HL-60 (cell line): ENCODE measurements around the gene COQ5.

Experiments used
- POLR2AphosphoS5 ChIP-seq: IDR thresholded peaks from 2 replicates; pipeline ENCODE4 v1.6.1; 2012; ENCODE audit warnings: low read depth
- SPI1 ChIP-seq: IDR thresholded peaks from 2 replicates; pipeline ENCODE4 v1.6.1; 2012; ENCODE audit warnings: low read depth, mild to moderate bottlenecking, borderline replicate concordance
- TF ChIP-seq, protein P1 (sequence below): IDR thresholded peaks from one replicate; pipeline ENCODE4 v1.5.1; 2011; ENCODE audit warnings: low read length, control low read depth, inconsistent platforms; ENCODE audit not compliant: insufficient read depth
- TF ChIP-seq, protein P2 (sequence below): IDR thresholded peaks from 2 replicates; pipeline ENCODE4 v1.6.1; 2012; ENCODE audit warnings: low read depth; ENCODE audit not compliant: insufficient replicate concordance

DNA sequence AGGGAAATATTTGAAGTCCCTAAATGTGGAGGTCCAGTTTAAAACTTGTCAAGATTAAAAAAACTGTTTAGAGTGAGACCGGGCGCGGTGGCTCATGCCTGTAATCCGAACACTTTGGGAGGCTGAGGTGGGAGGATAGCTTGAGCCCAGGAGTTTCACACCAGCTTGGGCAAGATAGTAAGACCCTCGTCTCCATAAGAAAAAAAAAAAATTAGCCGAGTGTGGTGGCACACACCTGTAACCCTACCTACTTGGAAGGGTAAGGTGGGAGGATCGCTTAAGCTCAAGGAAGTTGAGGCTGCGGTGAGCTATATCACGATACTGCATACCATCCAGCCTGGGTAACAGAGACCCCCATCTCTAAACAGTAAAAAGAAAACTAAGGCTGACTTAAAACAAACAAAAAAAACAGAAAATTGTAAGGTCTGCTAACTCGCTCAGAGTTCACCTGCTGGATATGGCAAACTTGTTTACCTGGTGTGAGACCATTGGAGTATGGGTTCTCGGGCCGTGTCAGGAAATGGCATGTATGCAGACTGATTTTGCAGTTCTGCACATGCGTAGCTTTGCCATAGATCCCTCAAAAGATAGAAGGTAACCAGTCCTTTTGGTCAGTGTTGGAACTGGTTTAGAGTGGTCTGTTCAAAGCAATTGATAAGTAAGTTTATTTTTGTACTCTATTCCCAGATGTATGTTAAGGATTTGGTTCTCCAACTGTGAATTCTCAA, 7.3 kb upstream of the COQ5 start:
- TF ChIP-seq, protein P1, sequence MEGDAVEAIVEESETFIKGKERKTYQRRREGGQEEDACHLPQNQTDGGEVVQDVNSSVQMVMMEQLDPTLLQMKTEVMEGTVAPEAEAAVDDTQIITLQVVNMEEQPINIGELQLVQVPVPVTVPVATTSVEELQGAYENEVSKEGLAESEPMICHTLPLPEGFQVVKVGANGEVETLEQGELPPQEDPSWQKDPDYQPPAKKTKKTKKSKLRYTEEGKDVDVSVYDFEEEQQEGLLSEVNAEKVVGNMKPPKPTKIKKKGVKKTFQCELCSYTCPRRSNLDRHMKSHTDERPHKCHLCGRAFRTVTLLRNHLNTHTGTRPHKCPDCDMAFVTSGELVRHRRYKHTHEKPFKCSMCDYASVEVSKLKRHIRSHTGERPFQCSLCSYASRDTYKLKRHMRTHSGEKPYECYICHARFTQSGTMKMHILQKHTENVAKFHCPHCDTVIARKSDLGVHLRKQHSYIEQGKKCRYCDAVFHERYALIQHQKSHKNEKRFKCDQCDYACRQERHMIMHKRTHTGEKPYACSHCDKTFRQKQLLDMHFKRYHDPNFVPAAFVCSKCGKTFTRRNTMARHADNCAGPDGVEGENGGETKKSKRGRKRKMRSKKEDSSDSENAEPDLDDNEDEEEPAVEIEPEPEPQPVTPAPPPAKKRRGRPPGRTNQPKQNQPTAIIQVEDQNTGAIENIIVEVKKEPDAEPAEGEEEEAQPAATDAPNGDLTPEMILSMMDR = no peak
- TF ChIP-seq, protein P2, sequence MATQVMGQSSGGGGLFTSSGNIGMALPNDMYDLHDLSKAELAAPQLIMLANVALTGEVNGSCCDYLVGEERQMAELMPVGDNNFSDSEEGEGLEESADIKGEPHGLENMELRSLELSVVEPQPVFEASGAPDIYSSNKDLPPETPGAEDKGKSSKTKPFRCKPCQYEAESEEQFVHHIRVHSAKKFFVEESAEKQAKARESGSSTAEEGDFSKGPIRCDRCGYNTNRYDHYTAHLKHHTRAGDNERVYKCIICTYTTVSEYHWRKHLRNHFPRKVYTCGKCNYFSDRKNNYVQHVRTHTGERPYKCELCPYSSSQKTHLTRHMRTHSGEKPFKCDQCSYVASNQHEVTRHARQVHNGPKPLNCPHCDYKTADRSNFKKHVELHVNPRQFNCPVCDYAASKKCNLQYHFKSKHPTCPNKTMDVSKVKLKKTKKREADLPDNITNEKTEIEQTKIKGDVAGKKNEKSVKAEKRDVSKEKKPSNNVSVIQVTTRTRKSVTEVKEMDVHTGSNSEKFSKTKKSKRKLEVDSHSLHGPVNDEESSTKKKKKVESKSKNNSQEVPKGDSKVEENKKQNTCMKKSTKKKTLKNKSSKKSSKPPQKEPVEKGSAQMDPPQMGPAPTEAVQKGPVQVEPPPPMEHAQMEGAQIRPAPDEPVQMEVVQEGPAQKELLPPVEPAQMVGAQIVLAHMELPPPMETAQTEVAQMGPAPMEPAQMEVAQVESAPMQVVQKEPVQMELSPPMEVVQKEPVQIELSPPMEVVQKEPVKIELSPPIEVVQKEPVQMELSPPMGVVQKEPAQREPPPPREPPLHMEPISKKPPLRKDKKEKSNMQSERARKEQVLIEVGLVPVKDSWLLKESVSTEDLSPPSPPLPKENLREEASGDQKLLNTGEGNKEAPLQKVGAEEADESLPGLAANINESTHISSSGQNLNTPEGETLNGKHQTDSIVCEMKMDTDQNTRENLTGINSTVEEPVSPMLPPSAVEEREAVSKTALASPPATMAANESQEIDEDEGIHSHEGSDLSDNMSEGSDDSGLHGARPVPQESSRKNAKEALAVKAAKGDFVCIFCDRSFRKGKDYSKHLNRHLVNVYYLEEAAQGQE = no peak
- TF ChIP-seq POLR2AphosphoS5 (no peak), SPI1 (no peak)
